Stimulated activated CD4-positive, alpha-beta T cell treated with anti-CD3 and anti-CD28 coated beads, Interleukin-4, amount 100 ng/mL, for 4 hours (primary cell): ENCODE measurements around the gene PPT2.
A peak's percentile ranks its signal among the peaks of the same experiment; 100 is the strongest.
"Not testable (repeated sequence)": the region's sequence is repeated elsewhere in the genome, so short reads cannot be mapped to it uniquely, and the experiment has no call there.

Source experiments
- DNase-seq, 2 experiments: peaks; one replicate each; pipeline ENCODE4 v3.0.0-alpha.2; 2020

Gene PPT2

DNA sequence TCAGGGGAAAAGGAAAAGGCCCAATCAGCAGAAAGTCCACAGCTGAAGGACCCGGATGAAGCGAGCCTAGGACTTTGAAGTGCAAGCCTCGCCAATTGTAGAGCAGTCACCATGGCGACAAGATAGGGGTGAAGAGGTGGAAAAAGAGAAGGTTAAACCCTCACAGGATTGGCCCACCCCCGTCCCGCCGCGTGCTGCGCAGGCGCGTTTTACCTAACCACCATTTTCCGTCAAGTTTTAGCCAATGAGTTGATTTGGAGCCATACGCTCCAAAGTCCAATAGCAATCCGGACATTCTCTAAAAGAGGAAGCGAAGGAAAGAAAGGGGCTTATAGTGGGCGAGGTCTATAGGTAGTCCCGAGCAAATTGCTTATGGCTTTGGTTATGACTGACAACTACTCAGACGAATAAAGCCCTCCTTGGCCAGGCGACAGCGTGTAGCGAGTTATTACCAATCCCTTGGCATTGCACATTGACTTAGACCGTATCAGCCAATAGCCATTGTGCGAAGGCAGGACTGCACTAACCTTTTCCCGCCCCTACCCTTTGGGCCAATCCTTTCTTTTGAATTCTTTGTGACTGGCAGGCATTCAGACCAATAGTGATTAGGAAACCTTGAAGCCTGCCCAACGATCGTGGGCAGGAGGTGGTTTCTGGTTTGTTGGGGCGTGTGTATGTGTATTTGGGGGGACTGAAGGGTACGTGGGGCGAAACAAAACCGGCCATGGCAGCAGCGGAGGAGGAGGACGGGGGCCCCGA, 24.0 kb downstream of the PPT2 start, which contains the start of gene RNF5:
RNF5 (plus strand) TSS at position 618 of the 759 bp plus-strand sequence; CDS start at position 725, 107 bp downstream.
- peak; percentile 80 to 94 for DNase-seq

DNA sequence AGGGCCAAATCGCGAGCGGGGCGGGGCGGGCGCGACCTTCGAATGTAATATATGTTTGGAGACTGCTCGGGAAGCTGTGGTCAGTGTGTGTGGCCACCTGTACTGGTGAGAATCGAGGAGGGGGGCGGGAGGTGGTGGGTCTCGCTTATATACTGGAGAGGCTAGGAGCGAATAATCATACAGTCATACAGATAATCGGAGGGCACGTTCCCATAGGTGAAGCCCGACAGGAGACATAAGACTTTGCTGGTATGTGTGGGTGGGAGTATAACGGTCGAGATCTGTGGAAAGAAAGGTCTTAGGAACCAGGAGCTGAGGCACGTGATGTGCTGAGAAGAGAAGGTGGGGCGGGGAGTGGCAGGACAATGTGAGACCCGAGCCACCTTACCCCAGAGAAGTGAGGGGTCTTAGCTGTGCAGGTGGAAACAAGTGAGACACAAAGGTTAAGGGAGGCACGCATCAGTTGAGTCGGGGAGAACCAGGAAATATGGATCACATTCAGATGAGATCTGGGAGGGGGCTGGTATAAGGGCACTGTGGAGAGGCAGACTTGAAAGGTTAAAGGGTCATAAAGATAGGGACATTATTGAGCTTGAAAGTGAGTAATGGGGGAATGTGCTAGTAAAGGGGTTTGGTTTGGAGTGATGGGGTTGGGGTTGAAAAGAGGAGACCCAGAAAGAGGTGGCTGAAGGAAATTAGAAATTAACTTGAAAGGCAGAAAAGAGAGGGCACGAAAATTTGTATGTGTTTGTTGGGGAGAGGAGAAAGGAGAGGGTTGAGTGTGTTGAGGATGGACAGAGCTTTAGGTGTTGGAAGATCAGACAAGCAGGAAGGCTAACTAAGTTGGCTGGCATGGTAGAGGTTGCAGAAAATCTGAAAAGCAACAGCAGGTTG, 24.9 kb downstream of the PPT2 start:
- no peak for DNase-seq

DNA sequence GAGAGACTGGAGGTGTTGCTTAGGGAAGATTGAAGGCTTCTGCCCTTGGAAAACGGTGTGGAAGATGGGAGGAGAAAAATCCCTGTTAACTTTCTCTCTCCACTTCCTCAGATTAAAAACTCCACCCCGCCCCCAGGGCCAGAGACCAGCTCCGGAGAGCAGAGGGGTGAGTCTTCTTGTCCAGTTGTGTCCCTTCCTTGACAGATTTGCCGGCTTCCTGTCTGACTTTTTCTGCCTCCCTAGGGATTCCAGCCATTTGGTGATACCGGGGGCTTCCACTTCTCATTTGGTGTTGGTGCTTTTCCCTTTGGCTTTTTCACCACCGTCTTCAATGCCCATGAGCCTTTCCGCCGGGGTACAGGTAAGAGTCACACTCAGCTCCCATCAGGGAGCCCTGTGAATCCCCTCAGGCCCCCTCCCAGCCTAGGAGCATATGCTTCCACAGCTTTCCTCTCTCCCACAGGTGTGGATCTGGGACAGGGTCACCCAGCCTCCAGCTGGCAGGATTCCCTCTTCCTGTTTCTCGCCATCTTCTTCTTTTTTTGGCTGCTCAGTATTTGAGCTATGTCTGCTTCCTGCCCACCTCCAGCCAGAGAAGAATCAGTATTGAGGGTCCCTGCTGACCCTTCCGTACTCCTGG, 25.9 kb downstream of the PPT2 start:
- DNase-seq: no peak

DNA sequence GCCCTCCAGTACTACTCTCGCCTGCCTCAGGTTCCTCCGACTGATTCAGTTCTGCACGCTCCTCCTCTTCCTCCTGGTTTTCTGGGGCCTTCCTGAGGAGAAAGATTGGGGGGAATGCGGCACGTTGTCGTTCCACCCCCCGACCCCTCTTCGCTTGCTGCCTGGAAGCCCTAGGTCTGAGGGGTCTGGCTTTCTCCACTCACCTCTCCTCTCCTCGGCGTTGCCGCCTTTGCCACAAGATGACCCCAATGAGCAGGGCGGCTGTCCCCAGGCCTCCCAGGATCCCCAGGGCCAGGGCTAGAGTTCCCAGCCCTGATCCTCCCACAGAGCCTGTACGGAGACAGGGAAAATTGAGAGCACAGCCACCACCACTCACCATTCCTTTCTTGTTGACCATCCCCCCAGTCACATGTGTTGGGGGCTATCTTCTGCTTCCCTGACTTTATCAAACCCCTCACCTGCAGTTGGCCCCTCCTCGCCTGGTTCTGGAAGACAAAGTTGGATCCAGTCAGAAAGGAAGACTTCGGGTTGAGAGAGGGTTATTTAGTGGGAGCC, 27.3 kb downstream of the PPT2 start:
- DNase-seq: no peak

DNA sequence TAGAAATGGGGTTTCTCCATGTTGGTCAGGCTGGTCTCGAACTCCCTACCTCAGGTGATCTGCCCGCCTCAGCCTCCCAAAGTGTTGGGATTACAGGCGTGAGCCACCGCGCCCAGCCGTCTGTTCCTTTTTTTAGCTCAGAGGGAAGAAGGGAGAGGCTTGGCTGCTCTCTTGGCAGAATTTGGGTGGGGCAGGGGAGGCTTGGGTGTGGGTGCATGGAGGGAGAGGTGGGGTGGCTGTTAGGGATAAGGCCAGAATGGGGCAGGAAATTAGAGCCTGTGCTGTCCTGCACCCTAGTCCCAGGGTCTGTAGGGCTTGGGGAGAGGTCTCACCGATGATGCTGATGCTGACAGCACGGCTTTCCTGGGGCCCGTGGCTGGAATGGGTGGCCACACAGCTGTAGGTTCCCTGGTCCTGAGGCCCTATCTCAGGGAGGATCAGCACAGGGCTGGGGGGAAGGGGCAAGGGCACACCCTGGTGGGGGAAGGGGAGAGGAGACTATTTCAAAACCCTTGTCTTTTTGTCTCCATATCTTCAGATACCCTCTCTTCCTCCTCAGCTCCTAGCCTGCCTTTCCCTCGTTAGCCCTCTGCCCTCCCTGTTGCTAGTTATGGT, 28.1 kb downstream of the PPT2 start:
- no peak for DNase-seq

DNA sequence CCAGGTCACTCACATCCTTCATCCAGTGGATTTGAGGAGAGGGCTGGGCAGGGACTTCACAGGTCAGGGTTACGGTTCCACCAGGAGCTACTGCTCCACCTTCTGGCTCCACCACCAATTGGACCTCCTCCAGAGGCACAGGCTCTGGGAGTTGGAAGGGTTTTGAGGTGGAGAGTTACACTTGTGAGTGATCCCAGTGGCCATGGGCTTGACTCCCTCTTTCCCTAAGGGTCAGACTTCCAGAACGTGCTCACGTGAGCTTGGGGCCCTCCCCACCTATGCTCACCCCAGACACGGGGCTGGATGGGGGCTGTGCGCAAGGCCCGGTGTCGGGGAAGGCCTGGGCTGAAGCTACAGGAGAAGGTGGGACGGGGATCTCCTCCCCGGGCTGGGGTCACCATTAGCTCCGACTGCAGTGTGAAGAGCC, 28.6 kb downstream of the PPT2 start:
- no peak for DNase-seq

DNA sequence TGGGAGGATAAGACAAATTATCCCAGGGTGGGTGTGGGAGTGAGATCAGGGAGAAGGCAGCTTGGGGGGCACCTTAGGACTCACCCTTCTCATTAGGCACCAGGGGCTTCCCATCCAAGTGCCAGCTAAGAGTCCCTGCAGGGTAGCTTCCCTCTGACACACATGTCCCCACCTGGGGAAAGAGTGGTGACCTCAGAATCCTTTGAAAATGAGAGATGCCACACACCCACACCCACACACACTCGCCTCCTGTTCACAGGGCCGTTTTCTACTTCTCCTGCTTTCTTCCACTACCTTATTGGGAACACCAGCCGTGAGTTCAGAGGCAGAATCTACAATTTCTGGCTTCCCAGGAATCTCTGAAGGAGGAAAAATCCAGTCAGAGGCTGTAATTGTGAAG, 29.1 kb downstream of the PPT2 start:
- DNase-seq: no peak

DNA sequence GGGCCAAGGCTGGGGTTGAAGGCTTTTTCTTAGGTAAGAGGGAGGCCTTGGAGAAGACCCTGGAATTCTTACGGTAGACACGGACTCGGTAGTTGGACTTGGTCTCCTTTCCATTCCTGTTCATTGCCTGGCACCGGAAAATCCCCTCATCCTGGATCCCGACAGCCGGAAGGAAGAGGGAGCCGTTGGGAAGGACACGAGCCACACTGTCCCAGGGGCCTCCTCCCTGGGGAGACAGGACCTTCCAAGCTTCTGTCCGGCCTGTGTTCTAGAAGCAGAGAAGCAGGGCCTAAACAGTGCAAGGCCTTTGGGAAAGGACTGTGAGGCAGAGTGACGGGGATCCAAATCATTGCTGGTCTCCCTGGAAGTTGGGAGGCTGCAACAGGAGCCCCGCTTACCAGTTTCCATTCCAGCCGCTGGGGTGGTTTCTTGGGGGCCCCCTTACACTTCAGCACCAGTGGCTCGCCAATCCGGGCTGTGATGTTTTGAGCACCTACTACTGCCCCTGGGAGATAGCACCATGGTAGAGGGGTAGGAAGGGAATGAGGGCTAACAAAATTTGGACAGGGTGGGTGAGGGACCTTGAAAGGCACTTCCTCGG, 29.6 kb downstream of the PPT2 start:
- DNase-seq: no peak

DNA sequence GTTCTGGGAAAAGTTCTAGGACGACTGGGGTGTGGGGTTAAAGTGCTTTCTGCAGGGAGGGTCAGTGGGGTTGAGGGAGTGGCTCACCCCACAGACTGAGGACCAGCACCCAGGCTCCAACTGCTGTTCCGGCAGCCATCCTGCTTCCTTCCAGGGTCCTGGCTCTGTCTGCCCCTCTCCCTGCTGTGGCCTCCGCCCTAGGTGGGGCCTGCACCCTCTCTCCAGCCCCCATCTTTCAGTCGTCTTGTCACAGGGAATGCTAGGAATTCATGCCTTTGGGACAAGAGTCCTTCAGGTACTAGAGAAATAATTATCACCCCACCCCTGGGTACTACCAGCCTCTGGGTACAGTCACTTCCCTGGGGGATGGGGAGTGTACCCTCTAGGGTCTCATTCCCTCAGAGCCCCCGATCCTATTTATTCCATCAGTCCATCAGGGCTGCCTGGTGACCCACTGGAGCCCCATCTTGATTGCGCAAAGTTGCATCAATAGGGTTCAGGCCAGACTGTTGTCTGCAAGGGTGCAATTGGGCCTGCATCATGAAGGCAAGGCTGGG, 30.2 kb downstream of the PPT2 start, which contains the start of gene AGER:
AGER (minus strand) TSS at position 170 of the 557 bp plus-strand sequence; CDS start at position 139, 31 bp downstream.
- DNase-seq: no peak

DNA sequence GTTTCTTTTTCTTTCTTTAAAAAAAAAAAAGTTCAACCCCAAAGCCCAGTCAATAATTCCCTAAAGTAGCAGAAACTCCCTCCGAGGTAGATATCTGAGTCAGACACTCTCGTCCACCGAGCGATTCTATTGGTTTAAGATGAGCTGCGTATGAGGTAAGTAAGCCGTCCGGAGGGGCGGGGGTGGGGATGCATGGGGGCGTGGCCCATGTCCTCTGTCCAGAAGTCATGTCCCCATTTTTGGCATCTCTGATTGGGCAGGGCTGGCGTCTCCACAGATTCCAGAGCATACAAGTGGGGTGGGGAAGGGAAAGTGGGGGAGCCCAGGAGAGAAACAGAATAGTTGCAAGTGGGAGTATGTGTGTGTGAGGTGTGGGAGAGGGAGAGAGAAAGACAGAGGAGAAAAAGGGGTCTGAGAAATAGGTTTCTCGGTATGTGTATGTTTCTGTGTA, 31.8 kb downstream of the PPT2 start:
- peak; percentile 51 to 56 for DNase-seq

DNA sequence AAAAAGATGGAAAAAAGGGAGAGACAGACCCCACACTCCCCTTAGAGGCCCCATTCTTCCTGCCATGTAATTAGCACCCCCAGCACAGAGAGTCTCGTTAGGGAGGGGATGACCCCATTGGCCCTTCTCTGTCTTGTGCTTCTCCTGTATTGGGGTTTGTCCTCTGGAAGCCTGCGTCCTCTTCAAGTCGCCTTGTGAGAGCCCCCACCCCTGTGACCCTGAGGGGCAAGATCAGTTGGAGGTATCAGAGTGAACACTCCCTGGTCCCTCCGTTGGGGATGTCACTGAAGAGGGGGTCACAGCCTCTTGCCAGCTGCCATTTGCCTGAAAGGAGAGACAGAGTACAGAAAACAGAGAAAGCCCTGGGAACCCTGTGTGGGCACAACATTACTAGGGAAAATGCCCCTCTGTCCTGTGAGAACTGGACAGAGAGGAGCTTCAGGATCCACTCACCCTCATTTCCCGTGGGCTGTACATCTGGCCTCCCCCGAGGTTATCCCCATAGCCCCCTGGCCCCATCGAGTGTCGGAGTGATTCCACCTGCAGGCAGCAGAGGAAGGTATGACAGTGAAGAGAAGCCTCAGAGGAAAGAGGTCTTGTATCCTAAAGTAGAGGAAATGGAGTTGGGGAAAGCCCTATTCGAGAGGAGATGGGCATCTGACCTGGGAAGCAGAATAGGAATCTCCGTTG, 32.4 kb downstream of the PPT2 start:
- DNase-seq: not testable (repeated sequence)

DNA sequence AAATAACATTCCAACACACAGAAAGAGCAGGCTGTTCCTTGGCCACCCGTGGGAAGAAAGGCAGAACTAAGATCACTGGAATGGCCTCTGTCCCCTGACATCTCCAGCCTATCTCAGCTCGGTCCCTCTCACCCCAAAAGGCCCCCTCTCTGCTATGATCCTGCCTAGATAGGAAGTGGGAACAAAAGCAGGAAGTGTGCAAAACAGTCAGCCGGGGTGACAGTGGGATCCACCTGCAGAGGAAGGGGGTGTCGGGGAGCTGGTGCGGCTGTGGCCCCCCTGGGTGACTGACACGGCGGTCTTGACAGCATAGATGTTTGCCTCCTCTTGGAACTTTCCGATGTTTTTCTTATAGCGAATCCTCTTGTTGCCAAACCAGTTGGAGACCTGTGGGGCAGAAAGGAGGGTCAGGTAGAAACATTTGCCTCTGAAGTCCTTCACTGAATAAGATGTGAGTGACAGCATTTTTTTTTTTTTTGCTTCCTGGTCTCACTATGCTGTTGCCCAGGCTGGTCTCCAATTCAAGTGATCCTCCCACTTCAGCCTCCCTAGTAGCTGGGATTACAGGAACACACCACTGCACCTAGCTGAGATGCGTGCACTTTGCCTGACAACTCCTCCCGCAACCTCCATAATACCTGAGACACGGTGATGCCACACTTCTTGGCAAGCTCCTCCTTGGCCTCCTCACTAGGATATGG, 33.2 kb downstream of the PPT2 start:
- DNase-seq: no peak

DNA sequence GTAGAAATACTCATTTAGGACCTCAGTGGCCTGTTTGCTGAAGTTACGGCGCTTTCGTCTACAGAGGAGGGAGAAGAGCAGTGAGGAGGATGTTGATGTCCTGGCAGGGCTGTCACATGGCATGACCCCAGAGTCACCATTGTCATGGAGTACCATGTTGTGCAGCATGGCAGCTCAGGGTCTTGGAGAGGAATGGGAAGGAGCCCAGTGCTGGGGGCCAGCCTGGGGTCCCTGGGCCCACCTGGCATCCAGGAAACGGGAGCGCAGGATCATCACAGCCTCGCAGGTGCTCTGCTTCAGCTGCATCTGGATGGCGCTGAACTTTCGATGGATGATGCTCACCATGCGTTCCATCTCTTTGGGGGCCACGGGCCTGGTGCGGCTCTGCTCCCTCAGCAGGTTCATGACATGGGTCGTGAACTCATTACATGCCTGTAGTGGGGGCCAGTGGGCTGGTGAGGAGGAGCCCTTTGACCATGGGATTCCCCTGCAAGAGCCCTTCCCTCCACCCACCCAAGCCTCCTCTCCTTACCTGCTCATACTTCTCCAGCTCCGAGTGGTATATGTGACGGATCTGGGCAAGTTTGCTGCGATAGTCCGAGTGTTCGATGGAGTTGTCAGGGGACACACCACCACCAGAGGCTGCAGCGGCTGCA, 33.9 kb downstream of the PPT2 start:
- DNase-seq: not testable (repeated sequence)

DNA sequence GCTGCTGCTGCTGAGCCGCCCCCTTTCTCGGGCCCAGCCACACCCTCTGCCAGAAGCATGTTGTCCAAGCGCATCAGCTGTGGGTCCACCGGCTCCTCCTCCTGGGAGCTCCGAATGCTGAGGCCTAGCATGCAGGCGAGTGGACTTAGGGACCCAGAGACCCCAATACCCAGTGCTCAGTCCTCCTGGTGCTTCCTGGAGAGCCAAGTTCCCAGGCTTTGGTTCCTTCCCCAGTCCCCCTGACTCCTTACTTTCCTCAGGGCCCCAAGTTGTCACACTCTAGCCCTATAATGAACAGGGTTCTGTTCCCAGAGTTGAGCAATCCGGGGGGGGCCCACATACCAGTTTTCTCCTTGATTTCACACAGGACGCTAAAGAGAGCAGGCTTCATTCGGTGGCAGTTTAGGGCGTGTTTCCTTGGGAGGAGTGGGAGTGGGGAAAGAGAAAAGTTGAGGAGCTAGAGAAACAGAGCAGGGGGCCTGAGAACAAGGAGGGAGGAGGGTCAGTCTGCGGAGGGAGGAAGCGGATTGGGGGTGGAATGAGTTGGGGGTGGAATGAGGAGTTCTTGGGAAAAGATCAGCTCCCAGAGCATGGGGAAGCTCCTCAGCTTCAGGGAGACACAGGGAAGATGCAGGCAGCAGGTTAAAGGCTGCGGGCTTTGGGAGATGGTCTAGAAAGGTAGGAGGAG, 34.6 kb downstream of the PPT2 start:
- no peak for DNase-seq

DNA sequence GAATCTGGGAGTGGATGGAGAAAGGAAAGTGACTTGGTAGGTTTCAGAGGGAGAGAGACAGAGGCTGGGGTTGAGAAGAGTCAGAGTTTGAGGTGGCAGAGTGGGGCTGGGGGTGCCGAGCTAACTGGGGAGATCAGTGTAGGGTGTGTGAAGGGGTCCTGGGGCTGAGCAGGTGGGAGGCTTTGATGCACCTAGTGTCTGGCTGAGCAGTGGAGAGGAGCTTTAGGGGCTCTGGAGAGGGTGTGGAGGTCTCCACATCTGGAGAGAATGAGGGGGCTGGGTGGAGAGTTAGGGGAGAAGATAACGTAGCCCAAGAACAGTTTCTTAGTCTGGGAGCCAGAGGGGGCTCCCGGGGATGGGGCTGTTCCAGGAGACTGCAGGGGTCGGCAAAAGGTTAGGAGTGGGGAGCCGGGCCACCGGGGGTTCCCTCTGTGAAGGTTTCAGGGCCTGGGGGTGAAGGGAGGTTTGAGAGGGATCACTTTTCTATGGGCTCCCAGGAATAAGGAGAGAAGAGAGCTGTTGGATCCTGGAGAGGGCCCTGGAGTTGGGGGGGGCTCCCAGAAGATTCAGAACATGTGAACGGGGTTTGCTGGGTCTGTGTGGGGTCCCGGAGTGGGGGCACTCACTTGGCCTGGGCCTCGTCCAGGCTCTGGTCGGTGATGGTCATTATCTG, 35.3 kb downstream of the PPT2 start:
- DNase-seq: no peak

DNA sequence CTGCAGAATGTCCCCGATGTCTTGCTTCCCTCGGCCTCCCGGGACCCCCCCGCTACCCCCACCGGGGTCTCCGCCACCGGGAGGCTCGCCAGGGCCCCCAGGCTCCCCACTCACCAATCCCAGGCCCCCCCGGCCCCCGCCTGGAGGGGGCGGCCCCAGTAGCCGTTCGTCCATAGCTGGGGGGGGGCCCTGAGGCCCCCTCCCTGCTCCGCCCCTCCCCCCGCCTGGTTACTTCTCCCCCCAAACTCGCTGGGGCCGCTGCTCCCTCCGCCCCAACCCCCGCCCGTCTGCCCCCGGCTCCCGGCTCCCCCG, 35.8 kb downstream of the PPT2 start:
- no peak for DNase-seq

DNA sequence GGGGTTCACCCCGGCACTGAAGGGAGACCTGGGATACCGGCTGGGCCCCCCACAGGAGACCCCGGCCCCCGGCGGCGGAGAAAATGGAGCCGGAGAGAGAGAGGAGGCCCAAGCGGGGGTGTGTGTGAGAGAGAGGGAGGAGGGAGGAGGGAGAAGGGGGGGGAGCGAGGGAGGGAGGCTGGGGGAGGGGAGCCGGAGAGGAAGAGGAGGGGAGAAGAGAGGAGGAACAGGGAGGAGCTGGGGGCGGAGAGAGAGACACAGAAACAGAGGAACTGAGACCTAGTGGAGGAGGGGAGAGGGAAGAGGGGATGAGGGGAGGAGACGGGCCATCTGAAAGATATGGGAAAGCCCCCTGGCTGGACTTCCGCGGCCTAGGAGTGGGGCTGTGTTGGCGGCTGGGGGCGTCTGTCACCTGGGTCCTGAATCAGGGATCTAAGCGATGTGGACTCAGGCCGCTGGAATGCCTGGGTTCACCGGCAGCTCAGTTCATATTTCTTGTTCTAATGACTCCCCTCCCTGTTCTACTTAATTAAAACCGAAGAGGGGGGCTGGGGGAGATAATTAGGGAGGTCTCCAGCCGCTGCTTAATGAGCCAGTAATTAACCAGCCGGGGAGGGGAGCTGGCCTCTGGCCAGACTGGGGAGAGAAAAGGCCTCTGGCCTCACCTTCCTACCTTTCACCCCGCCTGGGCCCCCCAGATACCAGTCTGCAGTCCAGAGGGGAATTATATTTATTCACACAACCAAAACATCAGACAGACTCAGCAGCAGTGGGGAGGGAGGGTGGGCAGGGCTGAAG, 36.3 kb downstream of the PPT2 start, which contains the start of gene PBX2:
PBX2 (minus strand) TSS at position 149 of the 798 bp plus-strand sequence. CDS start 287 bp downstream, outside the sequence.
- DNase-seq: peak; percentile 83 to 85
